Small intestine (tissue), 7 donors: ENCODE data around the gene GUCA1A. TPM values are rescaled to one million over a fixed set of nuclear protein-coding genes. Genes with fewer than 3 reads are reported as not detected.

ENCODE experiments used
- DNase-seq, 2 donors: peaks; one replicate each; pipeline versions ENCODE4 v3.0.0 to v3.0.0-alpha.2; 2013
- FAIRE-seq: peaks from 2 replicates; lab custom pipeline; 2012; peaks lifted over from hg19 to GRCh38; lab: Jason Lieb, UNC
- H3K27ac ChIP-seq, 3 donors: one replicate each; pipeline ENCODE4 v1.5.1; 2013; ENCODE audit warnings: low read length in 2 of 3, mild to moderate bottlenecking in 2 of 3, control low read depth in 1 of 3, inconsistent platforms in 1 of 3, low read depth in 1 of 3, moderate library complexity in 1 of 3
- H3K27me3 ChIP-seq, 3 donors: one replicate each; pipeline ENCODE4 v1.6.1; 2013; ENCODE audit warnings: low read length in 3 of 3, inconsistent platforms in 1 of 3; ENCODE audit not compliant: control insufficient read depth in 3 of 3, insufficient read depth in 3 of 3
- H3K36me3 ChIP-seq, 3 donors: one replicate each; pipeline ENCODE4 v1.6.1; 2013; ENCODE audit warnings: low read length in 3 of 3, inconsistent platforms in 1 of 3, low read depth in 1 of 3, mild to moderate bottlenecking in 1 of 3, moderate library complexity in 1 of 3; ENCODE audit not compliant: control insufficient read depth in 3 of 3, insufficient read depth in 2 of 3
- H3K4me1 ChIP-seq, 3 donors: one replicate each; pipeline ENCODE4 v1.6.1; 2013; ENCODE audit warnings: low read length in 2 of 3, inconsistent platforms in 1 of 3, low read depth in 1 of 3, mild to moderate bottlenecking in 1 of 3, moderate library complexity in 1 of 3; ENCODE audit not compliant: control insufficient read depth in 3 of 3, insufficient read depth in 2 of 3
- H3K4me3 ChIP-seq, 3 donors: one replicate each; pipeline ENCODE4 v1.5.1; 2013; ENCODE audit warnings: low read length in 3 of 3, control low read depth in 1 of 3, inconsistent platforms in 1 of 3, low read depth in 1 of 3, mild to moderate bottlenecking in 1 of 3, moderate library complexity in 1 of 3
- H3K9me3 ChIP-seq, 2 donors: one replicate each; pipeline ENCODE4 v1.6.1; 2013; ENCODE audit warnings: low read depth in 1 of 2, low read length in 1 of 2; ENCODE audit not compliant: control insufficient read depth in 2 of 2, insufficient read depth in 1 of 2
- WGBS, 3 donors: extraction: QIAGEN DNeasy Blood & Tissue Kit; methylation state at CpG; one replicate each; pipeline ENCODE4 v1.1.7; 2013; 5-methylcytosine and 5-hydroxymethylcytosine counted together
- polyA plus RNA-seq, 4 donors: library from polyadenylated mRNA; stranded (reverse) in 3 of 4; unstranded in 1 of 4; fragments of 200-250 nt in 3 of 4; fragments of 120-200 nt in 1 of 4; gene quantifications; one replicate each; pipeline versions ENCODE4 v1.2.1 to v1.2.3, GENCODE V29; 2013
- donor health status: healthy with polysubstance abuse.
- donor health status: control.
- donor health status: control.
- donor health status: Bipolar disorder and iron deficiency.
- donor health status: healthy.

The GUCA1A gene
- polyA plus RNA-seq, 4 donors: 0.37 to 0.69 TPM; not detected in 2

GRCh38 chr6:42221546-42221945 lies 48.4 kb downstream of the GUCA1A start:
- H3K4me3 ChIP-seq: no peak overlapping the region
- H3K4me1 ChIP-seq: peaks cover 0 to 16% (median 2%) of the 10 kb centered on the region in 3 donors
- no peaks in the 10 kb centered on the region for H3K36me3 ChIP-seq
- FAIRE-seq (no peak), DNase-seq (no peak)
- no peaks in the 10 kb centered on the region for H3K9me3 ChIP-seq
- H3K27me3 ChIP-seq: no peaks in the 10 kb centered on the region
- no peak overlapping the region for H3K27ac ChIP-seq
- 87 to 94% (median 88%) methylated on average over 4 of the region's 4 CpGs for WGBS, 3 donors

- WGBS, 3 donors: 69 to 85% (median 79%) methylated on average over 7 of the region's 7 CpGs
- peak in 1 of 2 donors; percentile 40 for DNase-seq
- H3K27ac ChIP-seq: no peak overlapping the region
Measured at GRCh38 chr6:42222448-42222847, 49.3 kb downstream of the GUCA1A start.

GRCh38 chr6:42224222-42225028 lies 51.3 kb downstream of the GUCA1A start:
- peak; percentile 82 to 93 for DNase-seq
- Histone ChIP-seq H3K36me3 (peaks cover 0 to 4% (median 3%) of the 10 kb centered on the region in 3 donors), H3K27ac (no peak overlapping the region), H3K4me1 (peaks cover 0 to 34% (median 2%) of the 10 kb centered on the region in 3 donors), H3K27me3 (no peaks in the 10 kb centered on the region), H3K4me3 (no peak overlapping the region), H3K9me3 (no peaks in the 10 kb centered on the region)
- WGBS, 3 donors: 17 to 54% (median 31%) methylated on average over 12 of the region's 12 CpGs
- no peak for FAIRE-seq

More at GRCh38 chr6:42222448-42222847, 49.3 kb downstream of the GUCA1A start:
- FAIRE-seq: no peak
- H3K27me3 ChIP-seq: no peaks in the 10 kb centered on the region
- no peak overlapping the region for H3K4me3 ChIP-seq
- no peaks in the 10 kb centered on the region for H3K9me3 ChIP-seq
- peaks cover 0 to 25% (median 2%) of the 10 kb centered on the region in 3 donors for H3K4me1 ChIP-seq
- no peaks in the 10 kb centered on the region for H3K36me3 ChIP-seq

- H3K4me1 ChIP-seq: peaks cover 0 to 34% (median 2%) of the 10 kb centered on the region in 3 donors
- H3K27ac ChIP-seq: no peak overlapping the region
- no peak for DNase-seq
- no peak for FAIRE-seq
- no peaks in the 10 kb centered on the region for H3K27me3 ChIP-seq
- H3K9me3 ChIP-seq: no peaks in the 10 kb centered on the region
- H3K36me3 ChIP-seq: peaks cover 0 to 4% (median 3%) of the 10 kb centered on the region in 3 donors
- no peak overlapping the region for H3K4me3 ChIP-seq
Measured at GRCh38 chr6:42225029-42225339, 51.8 kb downstream of the GUCA1A start.

GRCh38 chr6:42225419-42225818 lies 52.3 kb downstream of the GUCA1A start:
- no peak for DNase-seq
- no peak for FAIRE-seq
- Histone ChIP-seq H3K4me3 (no peak overlapping the region), H3K9me3 (no peaks in the 10 kb centered on the region), H3K4me1 (peaks cover 0 to 34% (median 2%) of the 10 kb centered on the region in 3 donors), H3K27me3 (no peaks in the 10 kb centered on the region), H3K27ac (no peak overlapping the region), H3K36me3 (peaks cover 0 to 4% (median 3%) of the 10 kb centered on the region in 3 donors)
- 56 to 82% (median 70%) methylated on average over 4 of the region's 4 CpGs for WGBS, 3 donors

GRCh38 chr6:42226161-42226611 lies 53.0 kb downstream of the GUCA1A start:
- peaks cover 0 to 6% (median 3%) of the 10 kb centered on the region in 3 donors for H3K36me3 ChIP-seq
- H3K4me1 ChIP-seq: peaks cover 0 to 34% (median 2%) of the 10 kb centered on the region in 3 donors
- no peaks in the 10 kb centered on the region for H3K27me3 ChIP-seq
- H3K9me3 ChIP-seq: no peaks in the 10 kb centered on the region
- H3K27ac ChIP-seq: peak overlapping the region; percentile 62 to 78 (median 74)
- FAIRE-seq (no peak), DNase-seq (peak in 1 of 2 donors; percentile 20)
- 37 to 47% (median 40%) methylated on average over 3 of the region's 3 CpGs for WGBS, 3 donors
- no peak overlapping the region for H3K4me3 ChIP-seq

- Histone ChIP-seq H3K27ac (peak overlapping the region; percentile 62 to 78 (median 74)), H3K4me3 (no peak overlapping the region), H3K4me1 (peaks cover 0 to 34% (median 2%) of the 10 kb centered on the region in 3 donors), H3K36me3 (peaks cover 0 to 6% (median 3%) of the 10 kb centered on the region in 3 donors), H3K27me3 (no peaks in the 10 kb centered on the region), H3K9me3 (no peaks in the 10 kb centered on the region)
- no peak for FAIRE-seq
- DNase-seq: peak; percentile 89 to 92
- WGBS, 3 donors: 18 to 47% (median 35%) methylated on average over 8 of the region's 8 CpGs
Measured at GRCh38 chr6:42226645-42227143, 53.5 kb downstream of the GUCA1A start.

- DNase-seq (no peak), FAIRE-seq (no peak)
- 60 to 72% (median 66%) methylated on average over 9 of the region's 9 CpGs for WGBS, 3 donors
- no peaks in the 10 kb centered on the region for H3K27me3 ChIP-seq
- H3K9me3 ChIP-seq: no peaks in the 10 kb centered on the region
- peaks cover 0 to 6% (median 3%) of the 10 kb centered on the region in 3 donors for H3K36me3 ChIP-seq
- peak overlapping the region; percentile 62 to 78 (median 74) for H3K27ac ChIP-seq
- H3K4me1 ChIP-seq: peaks cover 0 to 34% (median 2%) of the 10 kb centered on the region in 3 donors
- no peak overlapping the region for H3K4me3 ChIP-seq
Measured at GRCh38 chr6:42227173-42227850, 54.1 kb downstream of the GUCA1A start.
